DOHH2 (cell line): ENCODE data around the gene WBP2.

Source experiments
- CTCF ChIP-seq: fragments of 200-600 bp; sonication (generic); IDR thresholded peaks from one replicate; pipeline ENCODE4 v1.5.1; 2014; ENCODE audit warnings: antibody characterized with exemption, mild to moderate bottlenecking, low read depth, low read length; ENCODE audit not compliant: poor library complexity, severe bottlenecking
- EZH2phosphoT487 ChIP-seq: fragments of 200-600 bp; sonication (generic); IDR thresholded peaks from 2 replicates; pipeline ENCODE4 v1.6.1; 2017; ENCODE audit warnings: borderline replicate concordance, mild to moderate bottlenecking, antibody characterized with exemption, low read length, moderate library complexity, mixed read lengths

GRCh38 chr17:75840799-75841164 is 14.4 kb downstream of the WBP2 start:
- no peak for TF ChIP-seq CTCF
- TF ChIP-seq EZH2phosphoT487 = no peak
